GM18520 (cell line): Measurements from ENCODE around the gene ADARB2.

Experiments used
- ATAC-seq: cut with Tn5 transposase; IDR thresholded peaks from one replicate; pipeline ENCODE4 v1.9.1; 2021; ENCODE audit not compliant: unreplicated experiment

The ADARB2 gene

DNA sequence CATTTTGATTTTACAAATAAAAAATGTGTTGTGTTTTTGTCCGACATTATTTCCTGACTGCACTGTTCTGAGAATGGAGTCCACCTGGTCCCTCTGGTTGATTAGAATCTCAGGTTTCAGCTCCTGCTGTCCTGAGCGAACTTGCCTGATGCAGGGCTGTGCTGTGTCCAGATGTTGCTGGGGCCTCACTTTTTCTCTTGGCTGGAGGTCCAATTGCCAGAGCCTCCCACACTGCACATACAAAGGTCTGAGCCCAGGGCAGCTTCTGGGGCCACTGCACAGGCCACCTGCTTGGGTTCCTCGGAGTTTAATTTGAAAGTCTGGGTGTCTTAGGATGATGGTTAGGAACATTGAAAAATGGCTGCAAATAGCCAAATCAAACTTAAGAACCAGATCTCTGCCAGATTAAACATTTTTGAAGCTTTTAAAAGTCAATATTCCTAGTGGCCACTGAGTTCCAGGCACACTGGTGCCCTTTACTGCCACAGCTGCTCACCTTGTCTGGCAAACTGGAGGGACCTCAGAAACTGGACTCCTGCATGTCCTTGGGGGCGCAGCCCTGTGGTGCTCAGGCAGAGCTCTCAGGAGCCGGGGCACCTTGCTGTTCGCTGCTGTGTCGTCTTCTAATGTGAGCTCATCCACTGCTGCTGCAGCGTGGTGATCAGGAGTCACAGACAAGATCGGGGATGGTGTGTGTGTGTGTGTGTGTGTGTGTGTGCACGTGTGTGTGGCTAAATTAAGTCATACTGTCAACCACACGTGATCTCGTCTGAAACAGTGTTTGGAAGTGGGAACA is 606.1 kb downstream of the ADARB2 start:
- no peak for ATAC-seq

DNA sequence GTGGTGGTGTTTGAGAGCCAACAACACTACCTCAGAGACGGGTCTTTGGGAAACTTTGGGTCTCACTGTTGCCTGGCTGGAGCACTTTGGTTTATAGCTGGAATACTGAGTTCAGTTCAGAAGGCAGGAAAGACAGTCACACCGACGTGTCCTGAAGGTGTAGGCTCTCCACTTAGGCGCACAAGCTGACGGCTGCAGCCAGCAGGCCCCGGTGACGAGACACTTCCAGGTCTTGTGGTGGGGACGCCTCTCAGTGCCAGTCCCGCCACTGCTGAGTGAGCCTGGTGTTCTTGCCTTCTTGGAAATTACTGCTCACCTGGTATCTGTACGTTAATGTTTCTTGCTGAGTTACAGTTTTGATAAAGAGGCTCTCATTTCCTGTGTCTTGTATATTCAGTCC is 607.1 kb downstream of the ADARB2 start:
- ATAC-seq, result no peak

DNA sequence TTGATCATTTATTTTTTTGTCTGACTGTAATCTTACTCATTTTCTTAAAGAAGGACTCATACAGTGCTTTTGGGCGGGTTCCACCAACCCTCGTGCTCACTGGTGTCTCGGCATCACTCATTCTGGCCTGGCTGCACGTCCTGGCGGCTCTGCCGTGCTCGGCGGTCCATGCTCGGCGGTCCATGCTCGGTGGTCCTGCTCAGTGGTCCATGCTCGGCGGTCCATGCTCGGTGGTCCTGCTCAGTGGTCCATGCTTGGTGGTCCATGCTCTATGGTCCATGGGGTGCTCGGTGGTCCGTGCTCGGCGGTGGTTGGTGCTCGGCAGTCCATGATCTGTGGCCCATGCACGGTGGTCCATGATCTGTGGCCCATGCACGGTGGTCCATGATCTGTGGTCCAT is 608.7 kb downstream of the ADARB2 start:
- no peak for ATAC-seq

DNA sequence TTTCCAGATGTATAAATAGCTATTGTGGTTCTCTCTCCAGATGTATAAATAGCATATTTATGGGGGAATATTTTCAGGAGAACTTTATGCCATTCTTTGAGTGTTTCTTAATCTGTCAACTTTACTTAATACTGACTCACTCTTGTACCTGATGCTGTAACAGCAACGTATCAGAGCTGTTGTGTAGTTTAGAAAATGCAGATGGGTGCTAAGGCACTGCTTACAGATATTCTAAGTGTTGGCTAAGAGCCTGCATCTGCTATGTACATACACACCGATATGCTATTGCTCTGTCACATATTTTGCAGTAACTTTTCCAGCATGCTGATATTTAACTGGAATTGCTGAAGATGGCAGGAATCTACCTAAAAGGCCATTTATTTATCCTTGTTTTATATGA is 609.2 kb downstream of the ADARB2 start:
- ATAC-seq, result no peak

DNA sequence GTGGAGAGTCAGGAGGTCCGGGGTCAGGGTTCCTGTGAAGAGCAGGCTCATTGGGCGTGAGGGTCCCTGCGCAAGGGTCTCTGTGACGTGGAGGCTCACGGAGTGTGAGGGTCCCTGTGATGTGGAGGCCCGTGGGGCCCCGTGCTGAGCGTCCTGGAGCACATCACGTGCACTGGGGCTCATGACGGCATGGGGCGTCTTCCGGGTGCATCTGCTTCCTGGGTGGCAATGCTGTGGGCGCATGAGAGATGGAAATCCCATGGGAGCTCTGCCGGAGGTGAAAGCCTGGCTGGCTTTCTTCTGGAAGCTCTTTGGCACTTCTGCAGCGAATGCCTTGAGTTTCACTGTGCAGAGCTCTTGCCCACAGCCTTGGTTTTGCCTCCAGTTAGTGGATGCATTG is 609.7 kb downstream of the ADARB2 start:
- no peak for ATAC-seq
